ENCODE results near the gene PDK4.

The PDK4 gene

DNA sequence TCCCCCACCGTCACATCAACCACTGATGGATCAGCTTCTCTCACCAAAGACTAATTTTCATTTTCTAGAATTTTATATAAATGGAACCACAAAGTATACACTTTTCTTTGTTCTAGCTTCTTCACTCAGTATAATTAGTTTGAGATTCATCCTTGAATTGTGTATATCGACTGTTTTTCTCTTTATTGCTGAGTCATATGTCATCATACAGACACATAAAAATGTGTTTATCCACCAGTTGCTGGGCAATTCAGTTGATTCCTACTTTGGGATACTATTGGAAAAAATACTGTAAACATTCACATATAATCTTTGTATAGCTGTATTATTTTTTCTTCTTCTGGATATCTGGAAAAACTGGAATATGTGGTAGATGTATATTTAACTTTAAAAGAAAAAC, 26.6 kb downstream of the PDK4 start:
- no peak for TF ChIP-seq SIN3A (IDR thresholded peaks at IDR 0.05; ENCODE audit: borderline replicate concordance, insufficient read depth, low read length)
- TF ChIP-seq POLR2AphosphoS5 (IDR thresholded peaks at IDR 0.05; ENCODE audit: low read depth, low read length), result no peak
- TF ChIP-seq FOXP2 (optimal IDR thresholded peaks at IDR 0.05; ENCODE audit: borderline replicate concordance, extremely low read depth, extremely low read length, insufficient read depth), result no peak
- TF ChIP-seq, protein P1, sequence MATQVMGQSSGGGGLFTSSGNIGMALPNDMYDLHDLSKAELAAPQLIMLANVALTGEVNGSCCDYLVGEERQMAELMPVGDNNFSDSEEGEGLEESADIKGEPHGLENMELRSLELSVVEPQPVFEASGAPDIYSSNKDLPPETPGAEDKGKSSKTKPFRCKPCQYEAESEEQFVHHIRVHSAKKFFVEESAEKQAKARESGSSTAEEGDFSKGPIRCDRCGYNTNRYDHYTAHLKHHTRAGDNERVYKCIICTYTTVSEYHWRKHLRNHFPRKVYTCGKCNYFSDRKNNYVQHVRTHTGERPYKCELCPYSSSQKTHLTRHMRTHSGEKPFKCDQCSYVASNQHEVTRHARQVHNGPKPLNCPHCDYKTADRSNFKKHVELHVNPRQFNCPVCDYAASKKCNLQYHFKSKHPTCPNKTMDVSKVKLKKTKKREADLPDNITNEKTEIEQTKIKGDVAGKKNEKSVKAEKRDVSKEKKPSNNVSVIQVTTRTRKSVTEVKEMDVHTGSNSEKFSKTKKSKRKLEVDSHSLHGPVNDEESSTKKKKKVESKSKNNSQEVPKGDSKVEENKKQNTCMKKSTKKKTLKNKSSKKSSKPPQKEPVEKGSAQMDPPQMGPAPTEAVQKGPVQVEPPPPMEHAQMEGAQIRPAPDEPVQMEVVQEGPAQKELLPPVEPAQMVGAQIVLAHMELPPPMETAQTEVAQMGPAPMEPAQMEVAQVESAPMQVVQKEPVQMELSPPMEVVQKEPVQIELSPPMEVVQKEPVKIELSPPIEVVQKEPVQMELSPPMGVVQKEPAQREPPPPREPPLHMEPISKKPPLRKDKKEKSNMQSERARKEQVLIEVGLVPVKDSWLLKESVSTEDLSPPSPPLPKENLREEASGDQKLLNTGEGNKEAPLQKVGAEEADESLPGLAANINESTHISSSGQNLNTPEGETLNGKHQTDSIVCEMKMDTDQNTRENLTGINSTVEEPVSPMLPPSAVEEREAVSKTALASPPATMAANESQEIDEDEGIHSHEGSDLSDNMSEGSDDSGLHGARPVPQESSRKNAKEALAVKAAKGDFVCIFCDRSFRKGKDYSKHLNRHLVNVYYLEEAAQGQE (IDR thresholded peaks at IDR 0.05; ENCODE audit: insufficient read depth in 1 of 2, low read depth in 2 of 2, low read length in 2 of 2), result no peak
- no peak for TF ChIP-seq TAF1 (IDR thresholded peaks at IDR 0.05; ENCODE audit: borderline replicate concordance, insufficient read depth, low read length)

DNA sequence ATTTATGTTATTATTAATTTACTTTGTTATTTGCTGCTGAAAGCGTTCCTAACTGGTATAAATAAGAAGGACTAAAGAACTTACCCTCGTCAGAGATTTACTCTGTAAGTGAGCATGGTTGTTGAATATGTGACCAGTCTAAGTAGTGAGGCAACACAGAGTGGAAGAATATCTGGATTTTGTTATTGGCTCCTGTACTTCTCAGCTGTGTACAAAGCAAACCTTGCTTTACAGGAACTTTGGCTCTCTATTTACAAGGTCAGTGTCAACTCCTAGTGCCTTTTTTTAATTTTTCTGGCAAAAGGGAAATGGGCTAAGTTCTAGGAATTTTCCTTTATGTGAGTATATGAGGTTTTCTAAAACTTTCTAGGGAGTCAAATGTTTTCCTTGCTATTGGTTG, 35.6 kb downstream of the PDK4 start:
- TF ChIP-seq SIN3A (IDR thresholded peaks at IDR 0.05; ENCODE audit: borderline replicate concordance, insufficient read depth, low read length) (no peak), TAF1 (IDR thresholded peaks at IDR 0.05; ENCODE audit: borderline replicate concordance, insufficient read depth, low read length) (no peak), FOXP2 (optimal IDR thresholded peaks at IDR 0.05; ENCODE audit: borderline replicate concordance, extremely low read depth, extremely low read length, insufficient read depth) (no peak), POLR2AphosphoS5 (IDR thresholded peaks at IDR 0.05; ENCODE audit: low read depth, low read length) (no peak)
- TF ChIP-seq, protein P1 (IDR thresholded peaks at IDR 0.05; ENCODE audit: insufficient read depth in 1 of 2, low read depth in 2 of 2, low read length in 2 of 2), result no peak

DNA sequence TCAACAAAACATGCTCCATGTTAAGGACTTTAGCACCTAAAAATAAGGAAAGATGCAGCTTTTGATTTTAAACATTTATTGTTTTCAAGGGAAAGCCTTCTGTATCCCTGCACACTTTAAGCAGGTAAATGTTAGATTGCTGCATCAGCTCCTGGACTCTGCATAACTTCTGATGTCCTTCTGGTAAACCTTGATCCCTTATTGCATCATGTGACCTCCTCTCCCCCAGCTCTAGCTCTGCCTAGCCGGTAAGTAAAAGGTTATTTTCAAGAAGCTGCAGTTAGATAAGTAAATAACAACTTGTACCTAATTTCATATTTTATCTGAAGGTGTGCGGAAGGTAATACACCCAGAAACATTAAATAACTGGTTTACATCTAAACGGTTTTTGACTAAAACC, 37.5 kb downstream of the PDK4 start:
- no peak for TF ChIP-seq SIN3A (IDR thresholded peaks at IDR 0.05; ENCODE audit: borderline replicate concordance, insufficient read depth, low read length)
- no peak for TF ChIP-seq TAF1 (IDR thresholded peaks at IDR 0.05; ENCODE audit: borderline replicate concordance, insufficient read depth, low read length)
- TF ChIP-seq FOXP2 (optimal IDR thresholded peaks at IDR 0.05; ENCODE audit: borderline replicate concordance, extremely low read depth, extremely low read length, insufficient read depth), result no peak
- TF ChIP-seq, protein P1 (IDR thresholded peaks at IDR 0.05; ENCODE audit: insufficient read depth in 1 of 2, low read depth in 2 of 2, low read length in 2 of 2), result no peak
- TF ChIP-seq POLR2AphosphoS5 (IDR thresholded peaks at IDR 0.05; ENCODE audit: low read depth, low read length), result no peak

DNA sequence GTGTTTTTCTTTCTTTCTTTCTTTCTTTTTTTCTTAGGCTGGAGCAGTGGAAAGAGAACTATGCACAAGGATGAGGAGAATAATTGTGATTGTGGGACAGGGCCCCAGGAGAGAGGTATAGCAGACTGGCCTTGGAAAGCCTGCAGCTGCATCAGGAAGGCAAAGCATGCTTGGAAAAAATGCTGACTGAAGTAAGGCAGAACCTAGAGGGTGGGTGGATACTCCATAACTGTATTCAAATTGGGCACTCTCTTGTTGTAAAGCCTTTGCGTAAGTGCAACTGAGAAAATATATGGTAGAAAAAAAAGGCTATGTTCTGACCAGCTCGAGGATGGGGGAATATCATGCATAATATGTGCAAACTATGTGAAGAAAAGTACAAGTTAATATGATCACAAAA, 39.5 kb downstream of the PDK4 start:
- no peak for TF ChIP-seq TAF1 (IDR thresholded peaks at IDR 0.05; ENCODE audit: borderline replicate concordance, insufficient read depth, low read length)
- no peak for TF ChIP-seq FOXP2 (optimal IDR thresholded peaks at IDR 0.05; ENCODE audit: borderline replicate concordance, extremely low read depth, extremely low read length, insufficient read depth)
- TF ChIP-seq, protein P1 (IDR thresholded peaks at IDR 0.05; ENCODE audit: insufficient read depth in 1 of 2, low read depth in 2 of 2, low read length in 2 of 2), result no peak
- no peak for TF ChIP-seq SIN3A (IDR thresholded peaks at IDR 0.05; ENCODE audit: borderline replicate concordance, insufficient read depth, low read length)
- no peak for TF ChIP-seq POLR2AphosphoS5 (IDR thresholded peaks at IDR 0.05; ENCODE audit: low read depth, low read length)

DNA sequence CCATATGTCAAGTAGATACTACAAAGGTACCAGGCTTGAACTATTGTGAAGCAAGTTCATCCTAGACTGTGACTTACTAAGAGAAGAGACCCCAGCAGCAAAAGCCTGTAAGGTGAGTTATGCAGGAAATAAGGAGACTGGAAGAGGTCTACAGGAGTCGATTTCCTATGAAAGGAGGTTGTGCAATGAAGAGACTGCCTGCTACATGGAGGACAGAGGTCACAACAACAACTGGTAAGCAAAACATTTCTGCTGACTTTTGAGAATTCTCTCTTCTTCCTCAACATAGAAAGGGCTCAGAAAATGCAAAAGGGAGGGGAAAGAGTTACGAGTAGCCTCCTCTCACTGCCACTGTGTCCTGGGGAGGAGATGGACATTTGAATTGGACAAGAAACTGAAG, 42.4 kb downstream of the PDK4 start:
- TF ChIP-seq FOXP2 (optimal IDR thresholded peaks at IDR 0.05; ENCODE audit: borderline replicate concordance, extremely low read depth, extremely low read length, insufficient read depth) (no peak), TAF1 (IDR thresholded peaks at IDR 0.05; ENCODE audit: borderline replicate concordance, insufficient read depth, low read length) (no peak), POLR2AphosphoS5 (IDR thresholded peaks at IDR 0.05; ENCODE audit: low read depth, low read length) (no peak), SIN3A (IDR thresholded peaks at IDR 0.05; ENCODE audit: borderline replicate concordance, insufficient read depth, low read length) (no peak)
- TF ChIP-seq, protein P1 (IDR thresholded peaks at IDR 0.05; ENCODE audit: insufficient read depth in 1 of 2, low read depth in 2 of 2, low read length in 2 of 2), result no peak
